SK-N-SH treated with all-trans-retinoic acid at 6 μM for 48 hours (cell line): ENCODE data around the gene TAC4.

Source experiments
- ATAC-seq: fragments of 200-7000 bp; cut with Tn5 transposase; 3 replicates; pipeline ENCODE4 v1.9.1; 2020; ENCODE audit warnings: mild to moderate bottlenecking, moderate library complexity
- ARNTL ChIP-seq: fragments of 450-650 bp; formaldehyde crosslinking; IDR thresholded peaks from 2 replicates; pipeline ENCODE4 v1.5.0; 2020; ENCODE audit warnings: low read depth, mild to moderate bottlenecking, moderate library complexity, borderline replicate concordance
- BACH2 ChIP-seq: fragments of 250-450 bp; sonication (Bioruptor Pico); IDR thresholded peaks from 2 replicates; pipeline ENCODE4 v1.9.0; 2021; ENCODE audit warnings: mild to moderate bottlenecking, borderline replicate concordance
- CSDC2 ChIP-seq: fragments of 250-450 bp; sonication (Bioruptor Pico); IDR thresholded peaks from 2 replicates; pipeline ENCODE4 v1.5.0; 2020; ENCODE audit warnings: mild to moderate bottlenecking, moderate library complexity
- ESRRG ChIP-seq: fragments of 250-450 bp; sonication (Bioruptor Pico); IDR thresholded peaks from 2 replicates; pipeline ENCODE4 v1.6.1; 2021; ENCODE audit warnings: mild to moderate bottlenecking
- GLIS3 ChIP-seq: fragments of 250-450 bp; sonication (Bioruptor Pico); IDR thresholded peaks from 2 replicates; pipeline ENCODE4 v1.5.0; 2020; ENCODE audit warnings: mild to moderate bottlenecking, moderate library complexity
- ISL1 ChIP-seq: fragments of 250-450 bp; sonication (Bioruptor Pico); IDR thresholded peaks from 2 replicates; pipeline ENCODE4 v2.1.2; 2022; ENCODE audit warnings: mild to moderate bottlenecking, moderate library complexity
- OSR1 ChIP-seq: fragments of 250-450 bp; sonication (Bioruptor Pico); IDR thresholded peaks from 2 replicates; pipeline ENCODE4 v1.8.0; 2022; ENCODE audit warnings: moderate library complexity, mild to moderate bottlenecking, inconsistent platforms
- SNAI2 ChIP-seq: fragments of 250-450 bp; sonication (Bioruptor Pico); IDR thresholded peaks from 2 replicates; pipeline ENCODE4 v1.5.0; 2020; ENCODE audit warnings: mild to moderate bottlenecking, moderate library complexity
- TCF4 ChIP-seq: fragments of 250-450 bp; sonication (Bioruptor Pico); IDR thresholded peaks from 2 replicates; pipeline ENCODE4 v1.8.0; 2021; ENCODE audit warnings: mild to moderate bottlenecking, moderate library complexity, borderline replicate concordance
- TOX ChIP-seq: fragments of 250-450 bp; sonication (Bioruptor Pico); IDR thresholded peaks from 2 replicates; pipeline ENCODE4 v1.8.0; 2021; ENCODE audit warnings: mild to moderate bottlenecking, moderate library complexity, borderline replicate concordance
- ZC3H10 ChIP-seq: fragments of 250-450 bp; sonication (Bioruptor Pico); IDR thresholded peaks from 2 replicates; pipeline ENCODE4 v1.5.1; 2021; ENCODE audit warnings: mild to moderate bottlenecking, moderate library complexity
- ZFP3 ChIP-seq: fragments of 250-450 bp; sonication (Bioruptor Pico); IDR thresholded peaks from 2 replicates; pipeline ENCODE4 v1.5.0; 2020; ENCODE audit warnings: mild to moderate bottlenecking, moderate library complexity
- ZFP30 ChIP-seq: fragments of 450-650 bp; formaldehyde crosslinking; IDR thresholded peaks from 2 replicates; pipeline ENCODE4 v1.5.0; 2022; ENCODE audit warnings: mild to moderate bottlenecking, moderate library complexity
- ZNF565 ChIP-seq: fragments of 450-650 bp; formaldehyde crosslinking; conservative IDR thresholded peaks from 2 replicates; pipeline ENCODE4 v1.5.0; 2020; ENCODE audit warnings: low read depth, mild to moderate bottlenecking, moderate library complexity
- ZNF70 ChIP-seq: fragments of 450-650 bp; formaldehyde crosslinking; IDR thresholded peaks from 2 replicates; pipeline ENCODE4 v1.5.0; 2020; ENCODE audit warnings: mild to moderate bottlenecking, moderate library complexity
- ZNF8 ChIP-seq: fragments of 450-650 bp; formaldehyde crosslinking; IDR thresholded peaks from 2 replicates; pipeline ENCODE4 v1.5.0; 2020; ENCODE audit warnings: mild to moderate bottlenecking, moderate library complexity
- TF ChIP-seq, protein P1 (sequence below): fragments of 250-450 bp; sonication (Bioruptor Pico); IDR thresholded peaks from 2 replicates; pipeline ENCODE4 v1.5.1; 2020; ENCODE audit warnings: low read depth, mild to moderate bottlenecking, moderate library complexity
- TF ChIP-seq, protein P2 (sequence below): fragments of 250-450 bp; sonication (Bioruptor Pico); IDR thresholded peaks from 2 replicates; pipeline ENCODE4 v1.5.1; 2021; ENCODE audit warnings: mild to moderate bottlenecking, moderate library complexity
- TF ChIP-seq, protein P3 (sequence below): fragments of 250-450 bp; sonication (Bioruptor Pico); IDR thresholded peaks from 2 replicates; pipeline ENCODE4 v1.8.0; 2020; ENCODE audit warnings: mild to moderate bottlenecking, moderate library complexity, borderline replicate concordance
- TF ChIP-seq, protein P4 (sequence below): fragments of 250-450 bp; sonication (Bioruptor Pico); IDR thresholded peaks from 2 replicates; pipeline ENCODE4 v1.5.0; 2020; ENCODE audit warnings: mild to moderate bottlenecking, moderate library complexity
- TF ChIP-seq, protein P5 (sequence below): fragments of 250-450 bp; sonication (Bioruptor Pico); IDR thresholded peaks from 2 replicates; pipeline ENCODE4 v1.8.0; 2021; ENCODE audit warnings: low read depth, mild to moderate bottlenecking, moderate library complexity, borderline replicate concordance

Gene TAC4

DNA sequence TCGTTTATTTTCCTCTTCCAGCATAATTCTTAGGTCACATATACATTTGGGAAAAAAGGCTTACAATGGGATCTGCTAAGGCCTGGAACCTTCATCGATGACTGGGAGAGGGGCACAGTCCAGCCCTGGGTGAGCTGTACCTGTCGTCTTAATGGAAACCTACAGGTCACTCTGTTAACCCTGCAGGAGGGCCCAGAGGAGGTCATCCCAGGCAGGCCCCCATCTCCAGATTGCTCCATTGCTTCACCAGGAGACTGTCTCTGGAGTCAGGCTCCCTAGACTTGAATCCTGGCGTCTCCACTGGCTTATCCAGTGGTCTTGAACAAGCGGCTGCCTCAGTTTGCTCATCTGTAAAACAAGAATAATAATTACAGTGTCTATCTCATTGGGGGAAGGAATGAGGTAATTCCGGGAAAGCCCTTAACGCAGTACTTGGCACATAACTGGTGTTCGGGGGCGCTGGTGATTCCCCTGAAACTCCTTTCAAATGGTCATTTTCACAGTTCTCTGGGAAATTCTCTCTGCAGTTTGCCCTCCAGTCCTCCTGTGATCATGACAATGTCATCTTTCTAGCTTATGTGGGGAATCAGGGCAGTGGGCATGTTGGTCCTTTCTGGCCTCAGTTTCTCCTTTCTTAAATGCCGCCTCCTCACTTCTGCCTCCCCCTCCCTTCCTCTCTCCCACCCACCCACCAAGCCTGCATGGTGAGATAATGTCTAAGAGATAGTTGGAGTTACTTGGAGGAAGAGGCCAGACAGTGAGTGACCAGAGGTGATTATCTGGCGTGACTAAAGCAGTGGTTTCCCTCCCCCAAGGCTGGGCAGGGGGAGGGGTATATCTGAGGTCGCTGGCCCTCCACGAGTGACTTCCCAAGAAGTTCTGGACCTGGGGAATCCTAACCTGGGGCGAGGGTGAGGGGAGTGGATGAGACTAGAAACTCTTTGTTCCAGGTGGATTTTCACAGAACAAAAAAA is 31.3 kb upstream of the TAC4 start:
- no peak for TF ChIP-seq CSDC2 (CRISPR knock-in tag)
- TF ChIP-seq, protein P1, sequence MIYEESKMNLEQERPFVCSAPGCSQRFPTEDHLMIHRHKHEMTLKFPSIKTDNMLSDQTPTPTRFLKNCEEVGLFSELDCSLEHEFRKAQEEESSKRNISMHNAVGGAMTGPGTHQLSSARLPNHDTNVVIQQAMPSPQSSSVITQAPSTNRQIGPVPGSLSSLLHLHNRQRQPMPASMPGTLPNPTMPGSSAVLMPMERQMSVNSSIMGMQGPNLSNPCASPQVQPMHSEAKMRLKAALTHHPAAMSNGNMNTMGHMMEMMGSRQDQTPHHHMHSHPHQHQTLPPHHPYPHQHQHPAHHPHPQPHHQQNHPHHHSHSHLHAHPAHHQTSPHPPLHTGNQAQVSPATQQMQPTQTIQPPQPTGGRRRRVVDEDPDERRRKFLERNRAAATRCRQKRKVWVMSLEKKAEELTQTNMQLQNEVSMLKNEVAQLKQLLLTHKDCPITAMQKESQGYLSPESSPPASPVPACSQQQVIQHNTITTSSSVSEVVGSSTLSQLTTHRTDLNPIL = no peak
- no peak for TF ChIP-seq ESRRG (CRISPR knock-in tag)
- TF ChIP-seq ARNTL (CRISPR knock-in tag) = no peak
- TF ChIP-seq OSR1 (CRISPR knock-in tag) = no peak
- TF ChIP-seq, protein P2, sequence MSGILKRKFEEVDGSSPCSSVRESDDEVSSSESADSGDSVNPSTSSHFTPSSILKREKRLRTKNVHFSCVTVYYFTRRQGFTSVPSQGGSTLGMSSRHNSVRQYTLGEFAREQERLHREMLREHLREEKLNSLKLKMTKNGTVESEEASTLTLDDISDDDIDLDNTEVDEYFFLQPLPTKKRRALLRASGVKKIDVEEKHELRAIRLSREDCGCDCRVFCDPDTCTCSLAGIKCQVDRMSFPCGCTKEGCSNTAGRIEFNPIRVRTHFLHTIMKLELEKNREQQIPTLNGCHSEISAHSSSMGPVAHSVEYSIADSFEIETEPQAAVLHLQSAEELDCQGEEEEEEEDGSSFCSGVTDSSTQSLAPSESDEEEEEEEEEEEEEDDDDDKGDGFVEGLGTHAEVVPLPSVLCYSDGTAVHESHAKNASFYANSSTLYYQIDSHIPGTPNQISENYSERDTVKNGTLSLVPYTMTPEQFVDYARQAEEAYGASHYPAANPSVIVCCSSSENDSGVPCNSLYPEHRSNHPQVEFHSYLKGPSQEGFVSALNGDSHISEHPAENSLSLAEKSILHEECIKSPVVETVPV (CRISPR knock-in tag) = no peak
- TF ChIP-seq, protein P3, sequence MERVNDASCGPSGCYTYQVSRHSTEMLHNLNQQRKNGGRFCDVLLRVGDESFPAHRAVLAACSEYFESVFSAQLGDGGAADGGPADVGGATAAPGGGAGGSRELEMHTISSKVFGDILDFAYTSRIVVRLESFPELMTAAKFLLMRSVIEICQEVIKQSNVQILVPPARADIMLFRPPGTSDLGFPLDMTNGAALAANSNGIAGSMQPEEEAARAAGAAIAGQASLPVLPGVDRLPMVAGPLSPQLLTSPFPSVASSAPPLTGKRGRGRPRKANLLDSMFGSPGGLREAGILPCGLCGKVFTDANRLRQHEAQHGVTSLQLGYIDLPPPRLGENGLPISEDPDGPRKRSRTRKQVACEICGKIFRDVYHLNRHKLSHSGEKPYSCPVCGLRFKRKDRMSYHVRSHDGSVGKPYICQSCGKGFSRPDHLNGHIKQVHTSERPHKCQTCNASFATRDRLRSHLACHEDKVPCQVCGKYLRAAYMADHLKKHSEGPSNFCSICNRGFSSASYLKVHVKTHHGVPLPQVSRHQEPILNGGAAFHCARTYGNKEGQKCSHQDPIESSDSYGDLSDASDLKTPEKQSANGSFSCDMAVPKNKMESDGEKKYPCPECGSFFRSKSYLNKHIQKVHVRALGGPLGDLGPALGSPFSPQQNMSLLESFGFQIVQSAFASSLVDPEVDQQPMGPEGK = no peak
- ATAC-seq = no peak

DNA sequence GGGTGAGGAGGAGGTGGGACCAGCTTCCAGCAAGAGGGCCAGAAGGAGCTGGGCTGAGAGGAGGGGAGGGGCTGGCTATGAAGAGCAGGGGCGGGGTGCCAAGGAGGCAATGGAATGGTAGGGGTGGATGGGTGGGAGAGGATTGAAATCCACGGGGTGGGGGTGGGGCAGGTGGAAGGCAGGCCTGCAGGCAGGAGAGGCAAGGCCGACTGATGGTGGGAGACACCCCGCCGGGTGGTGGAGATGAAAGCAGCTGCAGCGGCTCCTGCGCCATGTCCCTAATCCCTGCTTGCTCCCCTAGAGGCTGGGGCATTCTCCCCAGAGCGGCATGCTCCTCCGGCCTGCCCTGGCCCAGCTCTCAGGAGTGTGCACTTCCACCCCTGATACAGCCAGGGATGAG is 27.8 kb upstream of the TAC4 start:
- no peak for ATAC-seq
- TF ChIP-seq, protein P4, sequence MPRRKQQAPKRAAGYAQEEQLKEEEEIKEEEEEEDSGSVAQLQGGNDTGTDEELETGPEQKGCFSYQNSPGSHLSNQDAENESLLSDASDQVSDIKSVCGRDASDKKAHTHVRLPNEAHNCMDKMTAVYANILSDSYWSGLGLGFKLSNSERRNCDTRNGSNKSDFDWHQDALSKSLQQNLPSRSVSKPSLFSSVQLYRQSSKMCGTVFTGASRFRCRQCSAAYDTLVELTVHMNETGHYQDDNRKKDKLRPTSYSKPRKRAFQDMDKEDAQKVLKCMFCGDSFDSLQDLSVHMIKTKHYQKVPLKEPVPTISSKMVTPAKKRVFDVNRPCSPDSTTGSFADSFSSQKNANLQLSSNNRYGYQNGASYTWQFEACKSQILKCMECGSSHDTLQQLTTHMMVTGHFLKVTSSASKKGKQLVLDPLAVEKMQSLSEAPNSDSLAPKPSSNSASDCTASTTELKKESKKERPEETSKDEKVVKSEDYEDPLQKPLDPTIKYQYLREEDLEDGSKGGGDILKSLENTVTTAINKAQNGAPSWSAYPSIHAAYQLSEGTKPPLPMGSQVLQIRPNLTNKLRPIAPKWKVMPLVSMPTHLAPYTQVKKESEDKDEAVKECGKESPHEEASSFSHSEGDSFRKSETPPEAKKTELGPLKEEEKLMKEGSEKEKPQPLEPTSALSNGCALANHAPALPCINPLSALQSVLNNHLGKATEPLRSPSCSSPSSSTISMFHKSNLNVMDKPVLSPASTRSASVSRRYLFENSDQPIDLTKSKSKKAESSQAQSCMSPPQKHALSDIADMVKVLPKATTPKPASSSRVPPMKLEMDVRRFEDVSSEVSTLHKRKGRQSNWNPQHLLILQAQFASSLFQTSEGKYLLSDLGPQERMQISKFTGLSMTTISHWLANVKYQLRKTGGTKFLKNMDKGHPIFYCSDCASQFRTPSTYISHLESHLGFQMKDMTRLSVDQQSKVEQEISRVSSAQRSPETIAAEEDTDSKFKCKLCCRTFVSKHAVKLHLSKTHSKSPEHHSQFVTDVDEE (CRISPR knock-in tag) = no peak
- TF ChIP-seq SNAI2 (CRISPR knock-in tag) (no peak), ZC3H10 (CRISPR knock-in tag) (no peak), TOX (CRISPR knock-in tag) (no peak), ISL1 (CRISPR knock-in tag) (no peak), ZNF70 (no peak), ZFP30 (CRISPR knock-in tag) (no peak), ZNF8 (CRISPR knock-in tag) (no peak)
- TF ChIP-seq, protein P3 = no peak

DNA sequence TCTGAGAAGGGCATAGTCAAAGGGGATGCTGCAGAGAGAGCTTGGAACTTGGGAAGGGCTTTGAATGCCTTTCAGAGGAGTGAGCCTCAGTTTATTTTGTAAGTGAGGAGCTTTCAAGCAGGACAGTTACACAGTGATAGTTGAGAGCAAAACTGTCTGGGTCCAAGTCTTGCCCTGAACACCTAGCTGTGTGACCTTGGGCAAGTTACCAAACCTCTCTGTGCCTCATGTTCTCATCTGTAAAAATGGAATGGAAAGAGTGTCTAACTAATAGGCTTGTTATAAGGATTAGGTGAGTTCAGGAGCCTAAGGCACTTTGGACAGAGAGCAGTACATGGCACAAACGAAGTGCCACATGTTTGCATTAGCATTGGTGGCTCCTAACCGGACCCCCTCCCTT is 27.0 kb upstream of the TAC4 start:
- no peak for ATAC-seq
- TF ChIP-seq, protein P1 = no peak
- TF ChIP-seq, protein P5, sequence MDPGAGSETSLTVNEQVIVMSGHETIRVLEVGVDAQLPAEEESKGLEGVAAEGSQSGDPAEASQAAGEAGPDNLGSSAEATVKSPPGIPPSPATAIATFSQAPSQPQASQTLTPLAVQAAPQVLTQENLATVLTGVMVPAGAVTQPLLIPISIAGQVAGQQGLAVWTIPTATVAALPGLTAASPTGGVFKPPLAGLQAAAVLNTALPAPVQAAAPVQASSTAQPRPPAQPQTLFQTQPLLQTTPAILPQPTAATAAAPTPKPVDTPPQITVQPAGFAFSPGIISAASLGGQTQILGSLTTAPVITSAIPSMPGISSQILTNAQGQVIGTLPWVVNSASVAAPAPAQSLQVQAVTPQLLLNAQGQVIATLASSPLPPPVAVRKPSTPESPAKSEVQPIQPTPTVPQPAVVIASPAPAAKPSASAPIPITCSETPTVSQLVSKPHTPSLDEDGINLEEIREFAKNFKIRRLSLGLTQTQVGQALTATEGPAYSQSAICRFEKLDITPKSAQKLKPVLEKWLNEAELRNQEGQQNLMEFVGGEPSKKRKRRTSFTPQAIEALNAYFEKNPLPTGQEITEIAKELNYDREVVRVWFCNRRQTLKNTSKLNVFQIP (CRISPR knock-in tag) = no peak
- TF ChIP-seq ZFP30 (CRISPR knock-in tag) (no peak), ZFP3 (CRISPR knock-in tag) (no peak), BACH2 (no peak), ZNF8 (CRISPR knock-in tag) (no peak), TCF4 (no peak), ZNF565 (no peak), ZC3H10 (CRISPR knock-in tag) (no peak), TOX (CRISPR knock-in tag) (no peak), ARNTL (CRISPR knock-in tag) (no peak), ZNF70 (no peak), ESRRG (CRISPR knock-in tag) (no peak), GLIS3 (CRISPR knock-in tag) (no peak)
- TF ChIP-seq, protein P3 = no peak
